Colonic mucosa (tissue), 4 donors: ENCODE measurements around the gene ARFGEF2. TPM values are rescaled to one million over a fixed set of nuclear protein-coding genes. Genes with fewer than 3 reads are reported as not detected.
"Not testable (repeated sequence)": the region's sequence is repeated elsewhere in the genome, so short reads cannot be mapped to it uniquely, and the experiment has no call there.

Experiments used
- DNase-seq: peaks from one replicate; pipeline ENCODE4 v3.0.0-alpha.2; 2020
- H3K27ac ChIP-seq: fragments of 200-600 bp; one replicate; pipeline ENCODE4 v1.8.0; 2021
- H3K27me3 ChIP-seq: fragments of 200-600 bp; one replicate; pipeline ENCODE4 v1.8.0; 2021
- H3K36me3 ChIP-seq: fragments of 200-600 bp; one replicate; pipeline ENCODE4 v1.8.0; 2021
- H3K4me1 ChIP-seq: fragments of 200-600 bp; one replicate; pipeline ENCODE4 v1.8.0; 2021; ENCODE audit warnings: mild to moderate bottlenecking
- H3K4me3 ChIP-seq: fragments of 200-600 bp; one replicate; pipeline ENCODE4 v1.8.0; 2021
- H3K9ac ChIP-seq, 2 donors: one replicate each; pipeline ENCODE4 v1.7.0; 2013; ENCODE audit warnings: control low read depth in 2 of 2, low read depth in 2 of 2, low read length in 2 of 2
- H3K9me3 ChIP-seq: fragments of 200-600 bp; one replicate; pipeline ENCODE4 v1.8.0; 2021
- intact Hi-C: fragments of 100-400 bp; cut with DNase I; formaldehyde crosslinking; loops from one replicate; pipeline ENCODE4 v1.14.1; 2022
- total RNA-seq, 2 donors: library from RNA; stranded (reverse); fragmentation: NEBNext Ultra II Directional in 1 of 2; extraction: Animal tissue kit (Norgen Biotek cat#: 25700) in 1 of 2; gene quantifications; one replicate each; pipeline ENCODE4 v1.2.1, GENCODE V29; 2021
- TF ChIP-seq, protein P1 (sequence below): fragments of 200-600 bp; IDR thresholded peaks from one replicate; pipeline ENCODE4 v1.8.0; 2022; ENCODE audit warnings: antibody characterized with exemption, mild to moderate bottlenecking
- donor health status: healthy.
- donor health status: DM: no; HTN: no; CAD: no.
- donor health status: DM: no; HTN: no; CAD: no.

ARFGEF2 gene
- total RNA-seq, 2 donors from 2014 or later, result 46.9 to 74.1 TPM

DNA sequence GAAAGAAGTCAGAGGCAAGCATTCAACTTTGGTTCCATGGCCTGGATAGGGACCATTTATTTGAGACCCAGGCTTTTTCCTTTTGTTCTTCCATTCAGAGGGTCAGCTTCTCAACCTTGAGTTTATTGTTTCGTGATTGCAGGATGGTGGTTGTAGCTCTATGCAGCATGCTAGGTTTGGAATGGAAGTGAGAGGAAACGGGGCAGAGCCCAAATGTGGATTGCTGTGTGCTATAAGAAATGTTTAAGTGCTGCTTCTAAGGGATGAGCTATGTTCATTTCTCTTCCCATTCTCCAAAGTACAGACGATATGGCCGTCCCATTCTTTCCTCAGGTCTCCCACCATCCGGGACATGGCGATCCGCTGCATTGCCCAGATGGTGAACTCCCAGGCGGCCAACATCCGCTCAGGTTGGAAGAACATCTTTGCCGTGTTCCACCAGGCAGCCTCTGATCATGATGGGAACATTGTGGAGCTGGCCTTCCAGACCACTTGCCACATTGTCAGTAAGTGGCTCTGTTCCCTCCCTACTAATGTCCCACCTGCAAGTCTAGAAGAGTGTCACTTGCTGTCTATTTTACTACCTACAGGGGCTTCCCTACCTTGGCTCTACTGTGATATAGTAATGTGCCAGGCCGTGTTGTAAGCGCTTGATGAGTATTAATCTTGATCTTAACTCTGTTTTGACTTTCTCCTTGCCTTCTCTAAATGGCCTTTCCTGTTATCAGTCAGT, 88.6 kb downstream of the ARFGEF2 start:
- intact Hi-C loops, result loop anchor here (10.0 kb wide), 1 partner anchor 65 kb away; no protein-coding TSS in a partner anchor
- Histone ChIP-seq H3K9me3 (no peaks in the 10 kb centered on the region), H3K36me3 (no peaks in the 10 kb centered on the region), H3K4me3 (no peak overlapping the region), H3K9ac (no peak overlapping the region), H3K4me1 (no peaks in the 10 kb centered on the region), H3K27me3 (no peaks in the 10 kb centered on the region), H3K27ac (no peak overlapping the region)
- no peak for DNase-seq
- TF ChIP-seq, protein P1, sequence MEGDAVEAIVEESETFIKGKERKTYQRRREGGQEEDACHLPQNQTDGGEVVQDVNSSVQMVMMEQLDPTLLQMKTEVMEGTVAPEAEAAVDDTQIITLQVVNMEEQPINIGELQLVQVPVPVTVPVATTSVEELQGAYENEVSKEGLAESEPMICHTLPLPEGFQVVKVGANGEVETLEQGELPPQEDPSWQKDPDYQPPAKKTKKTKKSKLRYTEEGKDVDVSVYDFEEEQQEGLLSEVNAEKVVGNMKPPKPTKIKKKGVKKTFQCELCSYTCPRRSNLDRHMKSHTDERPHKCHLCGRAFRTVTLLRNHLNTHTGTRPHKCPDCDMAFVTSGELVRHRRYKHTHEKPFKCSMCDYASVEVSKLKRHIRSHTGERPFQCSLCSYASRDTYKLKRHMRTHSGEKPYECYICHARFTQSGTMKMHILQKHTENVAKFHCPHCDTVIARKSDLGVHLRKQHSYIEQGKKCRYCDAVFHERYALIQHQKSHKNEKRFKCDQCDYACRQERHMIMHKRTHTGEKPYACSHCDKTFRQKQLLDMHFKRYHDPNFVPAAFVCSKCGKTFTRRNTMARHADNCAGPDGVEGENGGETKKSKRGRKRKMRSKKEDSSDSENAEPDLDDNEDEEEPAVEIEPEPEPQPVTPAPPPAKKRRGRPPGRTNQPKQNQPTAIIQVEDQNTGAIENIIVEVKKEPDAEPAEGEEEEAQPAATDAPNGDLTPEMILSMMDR, result no peak

DNA sequence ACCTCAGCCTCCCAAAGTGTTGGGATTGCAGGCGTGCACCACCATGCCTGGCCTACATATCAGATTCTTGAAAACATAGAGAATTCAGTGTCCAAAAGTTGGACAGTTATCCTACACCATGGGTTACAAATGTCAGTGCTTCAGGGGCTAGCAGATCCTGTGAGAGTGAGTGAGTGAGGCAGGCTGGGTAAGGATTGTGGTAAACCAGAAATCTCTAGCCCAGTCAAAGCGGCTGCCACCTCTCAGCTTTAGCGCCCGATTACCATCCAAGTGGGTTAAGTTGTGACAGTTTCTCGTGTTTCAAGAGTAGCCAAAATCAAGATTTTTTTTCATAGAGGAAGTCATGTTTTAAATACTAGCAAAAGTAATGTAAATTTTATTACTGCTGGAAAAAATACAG, 102.7 kb downstream of the ARFGEF2 start:
- intact Hi-C loops, result no loop called here

DNA sequence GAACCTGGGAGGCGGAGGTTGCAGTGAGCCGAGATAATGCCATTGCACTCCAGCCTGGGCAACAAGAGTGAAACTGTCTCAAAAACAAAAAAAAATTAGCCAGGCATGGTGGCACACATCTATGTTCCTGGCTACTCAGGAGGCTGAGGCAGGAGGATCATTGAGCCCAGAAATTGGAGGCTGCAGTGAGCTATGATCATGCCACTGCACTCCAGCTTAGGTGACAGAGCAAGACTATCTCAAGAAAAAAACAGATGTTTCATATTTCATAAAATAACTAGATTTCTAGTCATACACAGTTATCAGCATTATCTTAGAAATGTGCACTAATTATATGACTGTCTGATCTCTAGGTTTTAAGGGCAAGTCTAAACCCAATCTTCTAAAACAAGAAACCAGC, 106.7 kb downstream of the ARFGEF2 start:
- H3K4me3 ChIP-seq, intact Hi-C loops, H3K9me3 ChIP-seq, H3K27me3 ChIP-seq, DNase-seq, H3K27ac ChIP-seq, H3K9ac ChIP-seq, H3K4me1 ChIP-seq: not testable (repeated sequence)
- H3K36me3 ChIP-seq, result peaks cover 17% of the 10 kb centered on the region

More for the DNA sequence above, 102.7 kb downstream of the ARFGEF2 start:
- Histone ChIP-seq H3K9ac (no peak overlapping the region), H3K27me3 (no peaks in the 10 kb centered on the region), H3K27ac (no peak overlapping the region), H3K4me3 (no peak overlapping the region), H3K36me3 (peaks cover 10% of the 10 kb centered on the region), H3K9me3 (no peaks in the 10 kb centered on the region), H3K4me1 (no peaks in the 10 kb centered on the region)
- no peak for DNase-seq
- TF ChIP-seq, protein P1, result no peak

DNA sequence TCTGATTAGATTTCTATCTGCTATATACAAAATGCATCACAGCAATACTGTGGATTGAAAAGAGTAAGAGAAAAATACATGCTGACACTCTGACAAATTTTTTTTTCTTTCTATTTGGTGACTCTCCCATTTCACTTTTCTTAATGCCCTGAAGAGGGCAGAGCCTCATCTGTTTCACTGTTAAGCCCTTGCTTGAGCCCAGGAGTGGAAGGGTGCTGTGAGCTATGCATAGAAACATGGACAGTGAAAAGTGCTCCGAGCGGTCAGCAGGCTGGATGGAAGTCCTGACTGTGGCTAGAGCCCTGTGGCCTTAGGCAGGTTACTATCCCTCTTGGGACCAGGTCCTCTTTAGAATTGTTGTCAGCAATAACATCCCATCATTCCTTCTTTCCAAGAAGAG, 107.2 kb downstream of the ARFGEF2 start:
- no peaks in the 10 kb centered on the region for H3K9me3 ChIP-seq
- TF ChIP-seq, protein P1, result no peak
- no peaks in the 10 kb centered on the region for H3K27me3 ChIP-seq
- no peak overlapping the region for H3K9ac ChIP-seq
- H3K27ac ChIP-seq, result no peak overlapping the region
- no peak overlapping the region for H3K4me3 ChIP-seq
- peaks cover 22% of the 10 kb centered on the region for H3K36me3 ChIP-seq
- H3K4me1 ChIP-seq, result no peaks in the 10 kb centered on the region
- intact Hi-C loops, result no loop called here
- DNase-seq, result no peak

DNA sequence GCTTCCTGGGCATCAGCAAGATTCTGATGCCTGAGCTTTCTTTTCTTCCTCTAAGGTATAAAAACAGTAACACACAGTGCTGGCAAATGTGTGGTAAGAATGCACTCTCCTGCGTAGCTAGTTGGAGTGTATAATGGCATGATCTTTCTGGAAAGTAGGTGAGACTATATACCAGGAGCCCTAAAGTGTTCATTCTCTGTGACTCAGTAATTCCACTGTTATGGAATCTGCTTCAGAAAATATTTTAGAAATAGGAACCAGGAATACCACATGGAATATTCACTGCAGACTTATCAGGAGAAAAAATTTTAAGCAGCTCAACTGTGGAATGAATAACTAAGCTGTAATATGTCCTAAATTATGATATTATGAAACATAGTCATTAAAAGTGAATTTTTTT, 107.7 kb downstream of the ARFGEF2 start:
- H3K4me1 ChIP-seq, result no peaks in the 10 kb centered on the region
- H3K9me3 ChIP-seq, result no peaks in the 10 kb centered on the region
- H3K36me3 ChIP-seq, result peaks cover 22% of the 10 kb centered on the region
- no peaks in the 10 kb centered on the region for H3K27me3 ChIP-seq
- no peak for DNase-seq
- TF ChIP-seq, protein P1, result no peak
- intact Hi-C loops, result no loop called here
- no peak overlapping the region for H3K27ac ChIP-seq
- H3K4me3 ChIP-seq, result no peak overlapping the region
- no peak overlapping the region for H3K9ac ChIP-seq

DNA sequence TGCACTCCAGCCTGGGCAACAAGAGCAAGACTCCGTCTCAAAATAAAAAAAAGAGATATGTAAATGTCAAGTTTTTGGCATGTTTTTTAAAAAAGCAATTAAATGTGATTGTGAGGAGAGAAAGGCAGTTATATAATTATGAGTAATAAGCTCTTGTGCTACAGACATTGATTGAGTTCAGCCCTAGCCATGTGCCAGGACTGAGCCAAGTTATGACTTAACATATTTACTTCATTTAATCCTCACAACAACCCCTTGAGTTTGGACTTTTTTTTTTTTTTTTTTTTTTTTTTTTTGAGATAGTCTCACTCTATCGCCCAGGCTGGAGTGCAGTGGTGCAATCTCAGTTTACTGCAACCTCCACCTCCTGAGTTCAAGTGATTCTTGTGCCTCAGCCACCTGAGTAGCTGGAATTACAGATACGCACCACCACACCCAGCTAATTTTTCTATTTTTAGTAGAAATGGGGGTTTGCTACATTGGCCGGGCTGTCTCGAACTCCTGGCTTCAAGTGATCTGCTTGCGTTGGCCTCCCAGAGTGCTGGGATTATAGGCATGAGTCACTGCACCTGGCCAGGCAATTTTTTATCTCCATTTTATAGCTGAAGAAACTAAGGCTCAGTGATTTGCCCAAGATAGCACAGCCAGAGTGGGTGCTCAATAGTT, 109.6 kb downstream of the ARFGEF2 start:
- no peak overlapping the region for H3K4me3 ChIP-seq
- no peaks in the 10 kb centered on the region for H3K9me3 ChIP-seq
- DNase-seq, result no peak
- H3K27ac ChIP-seq, result no peak overlapping the region
- TF ChIP-seq, protein P1, result no peak
- intact Hi-C loops, result no loop called here
- no peak overlapping the region for H3K9ac ChIP-seq
- no peaks in the 10 kb centered on the region for H3K4me1 ChIP-seq
- H3K27me3 ChIP-seq, result no peaks in the 10 kb centered on the region
- H3K36me3 ChIP-seq, result peaks cover 22% of the 10 kb centered on the region
